Measurements from ENCODE around the gene STEAP1. TPM values are rescaled to one million over a fixed set of nuclear protein-coding genes. Genes with fewer than 3 reads are reported as not detected.

The STEAP1 gene
- total RNA-seq, result 44.4 and 50.0 TPM in 2 replicates

DNA sequence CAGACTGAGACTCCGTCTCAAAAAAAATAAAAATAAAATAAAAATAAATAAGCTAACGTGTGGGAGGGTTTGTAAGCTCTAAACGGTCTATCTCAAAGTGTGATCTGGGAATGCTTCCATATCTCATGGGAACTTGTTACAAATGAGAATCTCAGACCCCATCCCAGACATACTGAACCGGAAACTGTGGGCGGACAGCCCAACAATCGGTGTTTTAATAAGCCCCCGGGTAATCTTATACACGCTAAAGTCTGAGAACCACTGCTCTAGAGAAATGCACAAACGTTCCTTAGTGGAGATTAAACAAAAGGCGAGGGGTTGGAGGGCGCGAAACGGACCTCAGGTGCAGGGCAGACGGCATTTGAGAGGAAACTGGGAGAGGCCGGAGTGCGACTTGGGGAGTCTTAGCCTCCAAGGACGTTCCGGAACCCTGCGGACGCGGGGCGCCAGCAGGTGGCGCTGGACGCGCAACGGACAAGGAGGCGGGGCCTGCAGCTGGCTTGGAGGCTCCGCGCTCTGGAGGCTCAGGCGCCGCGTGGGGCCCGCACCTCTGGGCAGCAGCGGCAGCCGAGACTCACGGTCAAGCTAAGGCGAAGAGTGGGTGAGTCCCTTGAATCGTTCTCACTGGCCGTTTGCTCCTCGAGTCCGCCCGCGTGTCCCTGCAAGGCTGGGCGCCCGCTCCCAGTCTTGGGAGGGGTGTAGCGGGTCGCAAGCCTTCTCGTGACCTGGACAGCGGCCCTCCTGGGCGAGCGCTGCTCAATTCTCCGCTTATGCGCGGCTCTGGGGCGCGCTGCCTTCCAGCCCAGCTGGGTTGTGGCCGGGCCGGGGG is at the start of gene STEAP1:
Gene STEAP1, plus strand, starts transcription at position 527 of the 829 bp plus-strand sequence. CDS start 5,320 bp downstream, outside the sequence.

DNA sequence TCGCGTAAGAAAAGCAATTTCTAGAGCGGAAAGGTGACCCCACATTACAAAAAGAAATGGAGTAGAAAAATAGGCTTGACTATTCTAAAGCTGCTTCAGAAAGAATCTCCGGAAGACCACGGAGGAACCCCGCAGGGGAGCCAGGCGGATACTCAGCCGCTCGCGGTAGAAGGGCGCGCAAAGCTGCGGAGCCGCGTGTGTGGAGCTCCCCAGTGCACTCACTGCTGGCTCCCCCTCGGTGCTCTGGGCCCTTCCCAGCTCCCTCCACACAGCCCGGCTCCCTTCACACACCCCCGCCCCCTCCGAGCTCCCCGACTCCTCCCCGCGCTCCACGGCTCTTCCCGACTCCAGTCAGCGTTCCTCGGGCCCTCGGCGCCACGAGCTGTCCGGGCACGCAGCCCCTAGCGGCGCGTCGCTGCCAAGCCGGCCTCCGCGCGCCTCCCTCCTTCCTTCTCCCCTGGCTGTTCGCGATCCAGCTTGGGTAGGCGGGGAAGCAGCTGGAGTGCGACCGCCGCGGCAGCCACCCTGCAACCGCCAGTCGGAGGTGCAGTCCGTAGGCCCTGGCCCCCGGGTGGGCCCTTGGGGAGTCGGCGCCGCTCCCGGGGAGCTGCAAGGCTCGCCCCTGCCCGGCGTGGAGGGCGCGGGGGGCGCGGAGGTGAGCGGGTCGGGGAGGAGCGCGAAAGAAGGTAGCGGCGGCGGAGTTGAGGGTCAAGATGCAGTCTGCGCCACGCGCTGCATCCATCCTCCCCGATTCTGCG is 57.3 kb downstream of the STEAP1 start, which contains the start of gene STEAP2:
Gene STEAP2, plus strand, starts transcription at position 350 of the 758 bp plus-strand sequence. CDS start 13,343 bp downstream, outside the sequence.

Other genes starting within 250 kb of the STEAP1 start
- gene STEAP2, start 57.3 kb downstream of the STEAP1 start, total RNA-seq, result 42.9 and 50.0 TPM in 2 replicates
- 6.1 and 12.2 TPM in 2 replicates for gene CFAP69, start 90.7 kb downstream of the STEAP1 start, total RNA-seq
- gene FAM237B, start 166.8 kb downstream of the STEAP1 start, total RNA-seq, result not detected in 2 replicates
- gene GTPBP10, start 192.2 kb downstream of the STEAP1 start, total RNA-seq, result 9.7 and 14.9 TPM in 2 replicates
- 33.9 and 44.0 TPM in 2 replicates for gene CLDN12, start 249.0 kb downstream of the STEAP1 start, total RNA-seq